NK-92 (cell line): ENCODE results near the gene EDEM3.
A peak's percentile ranks its signal among the peaks of the same experiment; 100 is the strongest.
"Not testable (repeated sequence)": the region's sequence is repeated elsewhere in the genome, so short reads cannot be mapped to it uniquely, and the experiment has no call there.

ENCODE experiments used
- DNase-seq: peaks from one replicate; lab custom pipeline; 2025; ENCODE audit not compliant: unreplicated experiment; lab: John Stamatoyannopoulos, UW

The EDEM3 gene, protein sequence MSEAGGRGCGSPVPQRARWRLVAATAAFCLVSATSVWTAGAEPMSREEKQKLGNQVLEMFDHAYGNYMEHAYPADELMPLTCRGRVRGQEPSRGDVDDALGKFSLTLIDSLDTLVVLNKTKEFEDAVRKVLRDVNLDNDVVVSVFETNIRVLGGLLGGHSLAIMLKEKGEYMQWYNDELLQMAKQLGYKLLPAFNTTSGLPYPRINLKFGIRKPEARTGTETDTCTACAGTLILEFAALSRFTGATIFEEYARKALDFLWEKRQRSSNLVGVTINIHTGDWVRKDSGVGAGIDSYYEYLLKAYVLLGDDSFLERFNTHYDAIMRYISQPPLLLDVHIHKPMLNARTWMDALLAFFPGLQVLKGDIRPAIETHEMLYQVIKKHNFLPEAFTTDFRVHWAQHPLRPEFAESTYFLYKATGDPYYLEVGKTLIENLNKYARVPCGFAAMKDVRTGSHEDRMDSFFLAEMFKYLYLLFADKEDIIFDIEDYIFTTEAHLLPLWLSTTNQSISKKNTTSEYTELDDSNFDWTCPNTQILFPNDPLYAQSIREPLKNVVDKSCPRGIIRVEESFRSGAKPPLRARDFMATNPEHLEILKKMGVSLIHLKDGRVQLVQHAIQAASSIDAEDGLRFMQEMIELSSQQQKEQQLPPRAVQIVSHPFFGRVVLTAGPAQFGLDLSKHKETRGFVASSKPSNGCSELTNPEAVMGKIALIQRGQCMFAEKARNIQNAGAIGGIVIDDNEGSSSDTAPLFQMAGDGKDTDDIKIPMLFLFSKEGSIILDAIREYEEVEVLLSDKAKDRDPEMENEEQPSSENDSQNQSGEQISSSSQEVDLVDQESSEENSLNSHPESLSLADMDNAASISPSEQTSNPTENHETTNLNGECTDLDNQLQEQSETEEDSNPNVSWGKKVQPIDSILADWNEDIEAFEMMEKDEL

DNA sequence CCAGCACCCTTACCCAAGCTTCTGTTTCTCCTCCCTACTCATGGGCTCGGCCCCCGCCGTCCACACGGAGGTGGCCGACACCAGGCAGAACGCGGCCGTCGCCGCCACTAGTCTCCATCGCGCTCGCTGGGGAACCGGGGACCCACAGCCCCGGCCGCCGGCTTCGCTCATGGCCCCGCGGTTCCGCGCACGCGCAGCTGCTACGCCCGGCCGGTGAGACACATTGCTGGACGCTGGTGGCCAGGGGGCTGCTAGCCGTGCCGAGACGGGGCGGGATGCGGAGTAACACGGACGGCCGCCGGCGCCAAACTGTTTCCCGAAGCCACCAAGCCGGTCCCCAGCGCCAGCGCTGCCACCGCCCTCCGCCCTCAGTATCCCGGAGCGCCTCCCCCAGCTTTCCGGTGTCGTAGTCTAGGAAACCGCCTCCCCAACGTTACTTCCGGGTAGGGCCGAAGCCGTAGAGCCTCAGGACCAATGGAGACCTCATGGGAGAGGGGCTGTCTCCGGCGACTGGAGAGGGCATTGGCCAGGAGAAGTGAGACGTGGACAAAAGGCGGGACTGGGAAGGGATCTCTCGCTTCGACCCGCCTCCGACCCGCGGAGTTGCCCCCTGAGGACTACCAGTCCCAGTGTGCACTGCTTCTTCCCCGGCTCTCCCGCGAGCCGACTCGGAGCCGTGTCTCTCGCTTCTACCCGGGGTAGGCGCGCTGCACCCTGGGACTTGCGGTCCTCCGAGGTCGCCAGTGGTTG lies at the start of gene EDEM3:
EDEM3 (minus strand) TSS at position 383 of the 750 bp plus-strand sequence; CDS start at position 171, 212 bp downstream.
- DNase-seq: peak; percentile 87

DNA sequence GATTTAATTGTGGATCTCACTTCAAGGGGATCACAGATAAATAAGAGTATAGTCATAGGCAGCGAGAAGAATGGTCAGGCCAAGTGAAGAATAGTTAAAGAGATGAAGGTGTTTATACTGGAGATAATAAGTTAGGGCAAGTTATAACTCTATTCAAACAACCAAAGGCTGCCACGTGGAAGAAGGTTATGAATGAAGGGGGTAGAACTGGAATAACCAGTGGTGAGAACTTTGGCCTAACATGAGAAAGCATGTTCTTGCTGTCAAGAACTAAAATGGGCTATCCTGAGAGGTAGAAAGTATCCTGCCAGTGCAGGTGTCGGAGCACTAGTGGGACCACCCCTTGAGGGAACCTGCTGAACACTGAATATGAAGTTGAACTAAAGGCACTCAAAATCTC lies 49.6 kb upstream of the EDEM3 start:
- DNase-seq: no peak

DNA sequence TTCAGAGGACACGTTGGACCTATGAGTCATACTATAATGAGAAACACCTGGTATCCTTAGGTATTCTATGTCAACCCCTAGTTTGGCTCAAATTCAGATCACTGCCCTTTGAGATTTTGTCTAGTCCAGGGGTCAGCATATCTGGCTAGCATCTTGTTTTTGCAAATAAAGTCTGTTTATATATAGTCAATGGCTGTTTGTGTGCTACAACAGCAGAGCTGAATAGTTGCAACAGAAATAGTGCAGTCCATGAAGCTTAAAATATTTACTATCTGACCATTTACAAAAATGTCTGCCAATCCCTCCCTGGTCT lies 48.5 kb upstream of the EDEM3 start:
- DNase-seq: no peak

DNA sequence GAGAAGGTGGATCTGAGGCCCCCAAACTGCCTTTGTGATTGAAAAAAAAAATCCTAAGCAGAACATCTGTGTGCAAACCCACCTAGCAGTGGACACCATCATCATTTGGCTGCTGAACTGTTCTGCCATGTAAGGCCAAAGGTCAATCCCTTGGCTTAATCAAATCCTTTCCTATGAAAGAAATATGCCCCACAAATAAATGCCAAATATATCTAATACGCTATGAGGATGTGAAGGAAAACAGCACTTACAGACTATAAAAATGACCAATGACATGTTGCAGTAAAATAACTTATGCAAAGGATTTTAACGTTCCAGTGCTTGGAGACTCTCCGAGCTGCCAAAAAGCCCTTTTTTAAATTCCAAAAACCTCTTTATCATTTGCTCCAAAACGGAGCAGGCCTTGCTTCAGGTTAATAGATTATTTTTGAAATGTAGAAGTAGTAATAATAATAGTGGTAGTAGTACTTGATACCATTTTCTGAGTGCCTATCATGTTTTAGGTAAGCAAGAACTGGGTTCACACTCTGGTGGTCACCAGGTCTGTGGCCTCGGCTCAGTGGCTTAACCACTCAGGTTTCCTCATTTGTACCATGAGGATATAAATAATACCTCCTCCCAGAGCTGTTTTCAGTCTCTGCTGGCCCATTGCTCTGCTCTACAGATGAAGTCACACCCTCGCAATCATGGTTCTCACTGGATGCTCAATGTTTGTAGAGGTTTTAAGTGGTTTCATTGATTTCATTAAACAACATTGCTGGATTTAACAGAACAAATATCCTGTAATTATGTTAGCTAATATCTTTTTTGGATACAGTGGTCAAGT lies 47.9 kb upstream of the EDEM3 start:
- no peak for DNase-seq

DNA sequence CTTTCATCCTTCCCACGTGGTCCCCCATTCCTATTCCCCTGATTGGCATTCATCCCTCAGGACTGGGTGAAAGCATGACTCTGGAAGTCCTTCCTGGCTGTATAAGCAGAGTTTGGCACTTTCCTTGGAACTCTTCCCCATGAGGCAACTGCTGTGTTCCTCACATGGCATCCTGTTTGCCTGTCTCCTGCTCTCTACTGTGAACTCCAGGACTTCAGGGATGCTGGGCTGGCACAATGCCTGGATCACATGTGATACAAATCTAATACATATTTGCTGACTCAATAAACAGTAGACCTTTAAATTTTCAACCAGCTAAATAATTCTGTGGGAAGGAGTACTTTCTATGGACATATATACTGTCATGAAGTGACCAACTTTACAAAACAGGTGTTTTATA lies 46.8 kb upstream of the EDEM3 start:
- no peak for DNase-seq

DNA sequence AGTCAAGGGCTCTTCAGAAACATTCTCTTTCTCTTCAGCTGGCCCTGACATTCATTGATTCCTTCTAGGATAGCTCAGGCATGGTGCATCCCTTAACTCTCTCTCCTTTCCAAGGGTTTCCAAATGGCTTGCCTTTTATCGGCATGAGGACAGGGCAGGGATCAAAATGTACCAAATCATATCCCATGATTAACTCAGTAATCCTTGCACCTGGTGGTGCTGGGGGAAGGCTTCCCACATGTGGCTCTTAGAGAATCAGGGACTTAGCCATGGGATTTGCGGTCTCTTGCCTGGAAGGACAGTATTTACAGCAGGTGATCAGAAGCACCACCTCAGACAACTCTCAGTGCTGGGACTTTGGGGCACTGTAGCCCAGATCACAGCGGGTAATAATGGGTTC lies 46.2 kb upstream of the EDEM3 start:
- DNase-seq: no peak

DNA sequence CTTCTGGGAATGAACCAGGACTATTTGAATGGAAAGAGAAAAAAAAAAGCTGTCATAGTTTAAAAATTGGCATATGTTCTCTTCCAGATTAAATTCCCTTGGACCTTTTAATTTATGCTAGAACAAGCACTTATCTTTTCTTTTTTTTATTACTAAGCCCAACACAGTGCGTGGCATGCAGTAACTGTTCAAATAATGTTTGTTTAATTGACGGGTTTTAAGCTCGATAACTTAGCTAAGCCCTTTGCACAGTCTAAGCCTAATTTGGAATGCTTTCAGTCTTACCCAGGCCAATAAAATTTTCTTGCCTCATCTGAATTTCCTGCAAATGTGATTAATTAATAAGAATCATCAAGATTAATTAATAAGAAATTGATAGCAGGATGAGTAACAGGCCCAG lies 39.3 kb upstream of the EDEM3 start:
- no peak for DNase-seq

DNA sequence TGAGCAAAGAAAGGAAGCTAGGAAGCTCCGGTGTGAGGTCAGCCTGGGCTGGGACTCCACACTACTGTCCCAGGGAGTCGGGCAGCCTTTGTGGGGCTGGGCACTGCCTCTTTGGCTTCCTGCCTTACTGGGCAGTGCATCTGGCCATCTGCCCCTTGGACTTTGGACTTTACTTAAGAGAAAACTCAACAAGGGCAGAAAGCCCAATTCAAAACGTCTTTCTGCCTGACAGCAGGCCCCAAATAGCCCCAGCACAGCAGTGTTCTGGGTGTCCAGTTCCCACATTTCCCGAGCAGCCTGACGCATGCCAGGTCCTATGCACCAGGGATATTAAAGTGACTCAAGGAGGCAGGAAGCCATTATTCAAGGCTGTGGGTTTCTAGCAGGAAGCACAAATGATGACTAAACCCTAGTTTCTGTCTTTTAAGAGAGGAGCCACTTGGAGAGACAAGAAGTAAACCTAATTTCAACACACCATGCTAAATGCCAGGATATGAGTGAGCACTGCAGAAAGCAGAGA lies 37.9 kb upstream of the EDEM3 start:
- no peak for DNase-seq

DNA sequence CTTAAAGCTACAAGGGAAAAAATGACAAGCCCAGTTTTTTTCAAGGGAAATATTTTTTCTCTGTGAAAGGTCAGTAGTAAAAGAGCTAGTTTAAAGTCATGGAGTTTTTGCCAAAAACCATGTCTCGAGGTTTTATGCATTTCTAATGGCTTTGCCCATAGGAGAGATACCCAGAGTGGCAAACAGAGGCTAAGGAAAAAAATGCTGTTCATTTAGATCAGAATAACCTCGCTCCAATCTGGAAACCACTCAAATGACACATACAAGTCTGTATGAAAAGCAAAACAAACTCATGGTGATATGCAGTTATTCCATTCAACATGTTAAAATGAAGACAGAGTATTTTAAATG lies 36.9 kb upstream of the EDEM3 start:
- DNase-seq: no peak

DNA sequence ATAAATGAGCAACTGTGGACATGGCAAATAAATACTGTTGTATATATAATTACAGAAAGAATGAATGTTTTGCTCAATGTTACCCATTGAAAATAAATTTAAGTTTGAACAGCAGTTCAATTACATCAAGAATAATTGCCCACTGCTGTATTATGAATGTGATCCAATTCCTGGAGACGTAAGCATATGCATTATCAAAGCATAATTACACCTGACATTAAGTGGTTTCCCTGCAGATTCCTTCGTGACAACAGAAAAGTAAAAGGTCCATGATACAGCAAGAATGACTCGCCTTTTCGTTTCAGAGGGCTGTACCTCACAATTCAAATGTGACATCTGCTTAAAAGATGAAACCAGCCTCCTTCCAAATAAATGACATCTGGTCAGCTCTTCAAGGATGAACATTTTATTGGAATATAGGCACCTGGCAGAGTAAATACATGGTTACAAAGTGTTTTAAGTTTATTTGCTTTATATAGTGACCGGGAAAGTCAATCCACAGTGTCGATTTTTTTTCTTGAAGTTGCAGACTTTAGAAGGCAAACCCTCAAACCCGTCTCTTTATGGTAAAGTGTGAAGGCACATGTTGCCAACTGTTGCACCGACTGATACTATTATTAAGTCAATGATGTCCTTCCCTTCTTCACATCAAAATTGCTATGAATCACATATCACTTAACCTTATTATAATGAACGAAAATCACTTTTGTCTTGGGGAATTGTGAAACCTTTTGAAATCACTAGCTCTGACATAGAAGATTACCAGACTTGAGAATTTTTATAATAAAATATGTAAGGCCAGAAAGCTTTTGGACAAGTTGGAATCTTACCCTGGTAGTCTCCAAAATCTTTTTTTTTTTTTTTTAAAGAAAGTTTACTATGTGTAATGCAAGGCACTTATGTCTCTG lies 36.2 kb upstream of the EDEM3 start:
- no peak for DNase-seq

DNA sequence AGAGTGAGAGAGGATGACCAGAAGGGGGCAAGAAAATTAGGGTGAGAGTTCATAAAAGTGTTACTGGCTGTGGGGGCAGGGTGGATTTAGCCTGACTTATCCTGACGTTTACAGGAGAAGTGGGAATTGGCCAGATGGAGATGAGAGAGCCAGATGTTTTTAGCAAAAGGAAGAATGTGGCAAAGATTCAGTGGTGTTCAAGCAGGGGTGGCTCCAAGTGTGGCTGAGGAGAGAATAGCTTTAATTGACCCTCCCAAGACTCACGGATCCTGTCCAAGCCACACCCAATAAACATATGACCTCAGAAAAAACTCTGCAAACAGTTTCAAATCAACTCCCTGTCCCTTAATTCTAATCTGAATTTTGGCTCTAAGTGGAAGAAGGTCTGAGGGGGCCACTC lies 35.2 kb upstream of the EDEM3 start:
- no peak for DNase-seq

DNA sequence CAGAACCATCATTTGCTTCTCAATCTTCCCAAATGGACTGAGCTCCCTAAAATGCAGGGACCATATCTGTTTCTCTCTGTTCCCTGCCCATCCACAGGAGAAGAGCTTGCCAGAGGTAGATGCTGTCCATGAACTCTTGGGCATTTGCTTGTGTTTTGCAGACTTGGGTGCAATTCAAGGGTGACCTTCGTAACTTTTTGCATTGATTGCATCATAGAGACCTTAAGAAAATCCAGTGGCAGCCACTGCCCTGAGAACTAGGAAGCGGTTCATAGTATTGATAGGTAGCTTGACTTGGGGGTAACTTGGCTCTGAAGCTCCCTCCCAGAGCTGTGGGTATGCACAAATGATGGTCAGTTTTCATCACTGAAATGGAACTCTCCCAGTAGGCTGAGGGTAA lies 34.3 kb upstream of the EDEM3 start:
- no peak for DNase-seq

DNA sequence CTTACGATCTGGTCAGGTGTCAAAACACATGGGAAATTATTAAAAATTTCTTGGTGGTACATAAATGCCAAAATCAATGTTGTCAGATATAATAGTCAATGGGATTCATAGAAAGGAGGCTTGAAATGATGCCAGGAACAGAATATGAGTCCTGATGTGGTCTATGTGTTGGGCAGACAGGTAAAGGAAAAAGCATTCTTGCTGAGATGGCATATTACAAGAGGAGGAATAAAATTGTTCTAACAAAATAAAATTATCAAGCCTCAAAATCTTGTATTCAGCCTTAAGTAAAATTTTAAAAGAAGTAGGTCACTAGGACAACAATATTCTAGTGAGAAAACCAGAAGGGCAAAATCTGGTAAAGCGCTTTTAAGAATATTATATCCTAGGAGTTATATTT lies 30.9 kb upstream of the EDEM3 start:
- no peak for DNase-seq

DNA sequence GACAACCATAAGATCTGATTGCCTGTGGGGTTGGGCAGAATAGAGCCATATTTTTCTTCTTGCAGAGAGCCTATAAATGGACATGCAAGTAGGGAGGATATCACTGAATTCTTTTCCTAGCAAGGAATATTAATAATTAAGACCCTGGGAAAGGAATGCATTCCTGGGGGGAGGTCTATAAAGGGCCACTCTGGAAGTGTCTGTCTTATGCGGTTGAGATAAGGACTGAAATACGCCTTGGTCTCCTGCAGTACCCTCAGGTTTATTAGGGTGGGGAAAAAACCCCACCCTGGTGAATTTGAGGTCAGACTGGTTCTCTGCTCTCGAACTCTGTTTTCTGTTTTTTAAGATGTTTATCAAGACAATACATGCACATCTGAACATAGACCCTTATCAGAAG lies 29.1 kb upstream of the EDEM3 start:
- not testable (repeated sequence) for DNase-seq

DNA sequence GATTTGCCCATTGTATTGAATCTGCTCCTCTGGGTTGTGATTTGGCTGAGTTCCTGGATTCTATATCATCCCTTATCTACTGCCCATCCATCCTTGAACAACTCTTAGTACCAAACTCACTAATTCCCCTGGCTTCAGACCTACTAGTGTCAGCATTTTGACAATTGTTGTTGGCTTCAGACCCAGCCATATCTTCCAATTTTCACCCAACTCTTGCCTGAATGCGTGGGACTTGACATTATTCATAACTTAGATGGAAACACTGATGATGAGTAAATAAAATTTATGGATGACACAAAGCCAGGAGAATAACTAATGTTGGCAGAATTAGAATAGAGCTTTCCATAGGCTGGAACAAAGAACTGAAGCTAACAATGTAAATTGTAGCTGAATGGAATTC lies 27.3 kb upstream of the EDEM3 start:
- no peak for DNase-seq

DNA sequence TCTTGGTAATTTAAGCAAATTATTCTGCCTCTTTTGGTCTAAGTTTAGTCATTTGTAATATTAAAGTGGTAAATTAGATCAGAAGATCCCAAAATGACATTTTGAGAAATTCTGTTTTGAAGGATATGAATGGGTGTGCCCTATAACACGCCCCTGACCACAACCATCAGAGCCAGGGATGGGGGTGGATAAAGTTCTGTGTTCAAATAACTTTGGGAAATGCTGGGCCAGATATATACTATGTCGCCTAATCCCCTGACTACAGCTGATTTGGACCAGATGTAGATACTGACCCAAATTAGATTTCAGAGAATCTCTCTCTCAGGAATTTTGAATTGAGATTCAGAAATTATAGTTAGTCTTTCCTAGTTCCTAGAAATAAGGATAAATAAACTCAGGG lies 21.2 kb upstream of the EDEM3 start:
- DNase-seq: no peak

DNA sequence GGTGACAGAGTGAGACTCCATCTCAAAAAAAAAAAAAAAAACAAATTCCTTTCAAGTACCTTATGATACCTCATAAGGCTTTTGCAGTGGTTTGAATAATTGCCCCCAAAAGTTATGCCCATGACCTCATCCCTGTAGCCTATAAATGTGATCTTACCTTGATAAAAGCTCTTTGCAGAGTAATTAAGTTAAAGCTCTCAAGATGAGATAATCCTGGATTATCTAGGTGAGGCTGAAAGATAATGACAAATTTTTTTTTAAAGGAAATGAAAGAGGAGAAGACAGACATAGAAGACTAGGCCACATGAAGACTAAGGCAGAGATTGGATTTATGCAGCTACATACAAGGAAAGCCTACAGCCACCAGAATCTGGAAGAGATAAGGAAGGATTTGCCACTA lies 20.7 kb upstream of the EDEM3 start:
- no peak for DNase-seq

DNA sequence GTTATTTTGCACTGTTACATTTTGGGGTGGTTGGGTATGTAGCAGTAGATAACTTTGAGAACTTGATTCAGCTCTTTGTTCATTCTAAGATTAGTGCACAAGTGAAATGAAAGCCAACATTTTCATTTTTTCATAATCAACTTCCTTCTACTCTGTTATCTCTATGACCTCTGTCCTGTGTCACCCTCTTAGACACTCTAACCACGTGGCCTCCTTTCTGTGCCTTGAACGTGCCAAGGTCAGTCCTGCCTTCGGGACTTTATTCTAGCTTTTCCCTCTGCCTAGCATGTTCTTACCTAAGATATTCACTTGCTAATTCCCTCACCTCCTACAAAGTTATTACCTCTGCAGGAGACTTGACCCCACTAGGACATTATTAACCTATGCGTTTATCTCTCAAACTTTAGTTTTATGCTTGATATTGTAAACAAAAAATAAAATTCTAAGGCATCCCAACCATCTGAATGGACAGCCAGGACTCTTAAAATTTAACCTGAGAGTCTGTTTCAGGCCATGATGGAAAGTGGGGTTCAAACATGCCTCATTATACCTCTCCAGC lies 19.2 kb upstream of the EDEM3 start:
- no peak for DNase-seq

DNA sequence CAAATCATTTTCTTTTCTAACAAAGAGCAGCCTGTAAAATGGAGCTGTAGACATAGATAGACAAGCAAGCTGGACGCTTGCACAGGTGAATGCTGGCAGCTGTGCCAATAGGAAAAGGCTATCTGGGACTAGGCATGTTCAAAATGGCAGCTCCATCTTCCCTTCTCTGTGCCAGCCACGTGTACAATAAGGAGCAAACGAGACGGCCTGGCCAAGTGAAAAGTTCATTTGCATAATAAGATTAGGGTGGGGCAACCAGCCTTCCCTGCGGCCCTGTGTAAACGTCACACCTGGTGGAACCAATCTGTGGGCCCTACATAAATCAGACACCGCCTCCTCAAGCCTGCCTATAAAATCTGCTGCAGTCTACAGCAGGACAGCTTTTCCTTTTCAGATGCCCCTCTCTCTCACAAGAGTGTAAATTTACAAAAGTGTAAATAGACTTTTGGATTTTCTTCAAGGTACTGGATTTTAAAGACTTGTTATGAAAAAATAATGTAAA lies 16.6 kb upstream of the EDEM3 start:
- no peak for DNase-seq
